HG02759 (cell line): Measurements from ENCODE around the gene ITPKB.
A peak's percentile ranks its signal among the peaks of the same experiment; 100 is the strongest.

Experiments used
- ATAC-seq: cut with Tn5 transposase; IDR thresholded peaks from one replicate; pipeline ENCODE4 v1.9.1; 2021; ENCODE audit warnings: mild to moderate bottlenecking, moderate library complexity; ENCODE audit not compliant: unreplicated experiment

ITPKB gene

DNA sequence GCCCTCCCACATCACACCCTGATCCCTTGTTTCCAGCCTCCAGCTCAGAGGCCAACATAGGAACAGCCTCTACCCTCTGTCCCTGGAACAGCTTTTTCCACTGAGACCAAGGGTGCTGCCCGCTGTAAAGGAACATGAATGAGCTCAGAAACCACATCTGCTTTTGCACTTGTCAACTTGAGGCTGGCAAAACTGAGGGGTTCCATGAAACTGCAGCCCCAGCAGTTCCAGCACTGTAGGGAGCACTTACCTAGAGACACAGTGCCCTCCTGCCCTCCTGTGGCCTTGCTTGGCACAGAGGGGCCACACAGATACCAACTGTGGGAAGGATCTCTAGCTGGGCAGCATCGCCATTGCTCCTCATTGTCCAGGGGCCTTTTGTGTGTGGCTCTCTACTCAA lies 51.7 kb downstream of the ITPKB start:
- ATAC-seq: no peak

GRCh38 chr1:226686440-226687425 lies 52.3 kb downstream of the ITPKB start:
- ATAC-seq: no peak

DNA sequence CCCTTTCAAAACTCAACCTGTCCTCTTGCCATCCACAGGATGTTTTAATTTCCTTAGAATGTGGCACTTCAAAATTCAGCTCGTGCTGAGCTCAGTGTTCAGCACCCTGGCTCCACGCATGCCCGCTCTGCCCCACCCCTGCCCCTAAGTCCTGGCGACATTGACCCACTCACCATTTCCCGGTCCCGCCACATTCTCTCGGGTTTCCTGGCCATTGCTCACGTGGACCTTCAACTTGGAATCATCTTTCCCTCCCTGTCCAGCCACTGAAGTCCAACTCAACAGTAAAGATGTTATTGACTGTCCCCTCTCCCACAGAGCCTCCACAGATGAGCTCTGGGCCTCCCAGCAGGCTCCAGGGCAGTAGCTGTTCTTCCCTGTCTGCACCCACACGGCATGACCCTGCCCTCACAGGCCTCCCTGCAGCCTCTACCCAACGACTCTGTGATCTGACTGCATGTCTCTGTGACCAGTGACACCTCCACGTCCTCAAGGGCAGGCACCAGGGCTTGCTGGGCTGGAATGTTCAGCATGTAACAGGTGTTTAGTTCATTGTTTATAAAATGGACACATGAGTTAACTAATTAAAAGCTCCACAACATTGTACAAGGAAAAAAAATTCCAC lies 53.8 kb downstream of the ITPKB start:
- ATAC-seq: no peak

DNA sequence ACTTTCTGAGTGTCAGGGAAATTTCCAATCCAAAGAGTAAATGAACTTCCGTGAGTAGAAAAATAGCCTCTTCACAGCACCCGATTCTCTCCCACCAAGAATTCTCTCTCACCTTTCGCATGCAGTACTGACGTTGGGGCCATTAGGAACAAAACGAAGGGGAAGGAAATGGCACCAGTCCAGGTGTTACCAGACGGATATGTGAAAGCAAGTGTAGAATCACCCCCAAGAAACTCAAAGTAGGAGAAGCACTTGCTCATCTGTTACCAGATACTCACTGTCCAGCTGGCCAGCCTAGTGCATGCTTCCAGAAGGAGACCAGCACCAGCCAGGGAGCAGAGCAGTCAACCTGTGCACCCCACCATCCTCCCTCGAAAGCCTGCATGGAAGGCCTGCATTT lies 55.1 kb downstream of the ITPKB start:
- ATAC-seq: no peak

DNA sequence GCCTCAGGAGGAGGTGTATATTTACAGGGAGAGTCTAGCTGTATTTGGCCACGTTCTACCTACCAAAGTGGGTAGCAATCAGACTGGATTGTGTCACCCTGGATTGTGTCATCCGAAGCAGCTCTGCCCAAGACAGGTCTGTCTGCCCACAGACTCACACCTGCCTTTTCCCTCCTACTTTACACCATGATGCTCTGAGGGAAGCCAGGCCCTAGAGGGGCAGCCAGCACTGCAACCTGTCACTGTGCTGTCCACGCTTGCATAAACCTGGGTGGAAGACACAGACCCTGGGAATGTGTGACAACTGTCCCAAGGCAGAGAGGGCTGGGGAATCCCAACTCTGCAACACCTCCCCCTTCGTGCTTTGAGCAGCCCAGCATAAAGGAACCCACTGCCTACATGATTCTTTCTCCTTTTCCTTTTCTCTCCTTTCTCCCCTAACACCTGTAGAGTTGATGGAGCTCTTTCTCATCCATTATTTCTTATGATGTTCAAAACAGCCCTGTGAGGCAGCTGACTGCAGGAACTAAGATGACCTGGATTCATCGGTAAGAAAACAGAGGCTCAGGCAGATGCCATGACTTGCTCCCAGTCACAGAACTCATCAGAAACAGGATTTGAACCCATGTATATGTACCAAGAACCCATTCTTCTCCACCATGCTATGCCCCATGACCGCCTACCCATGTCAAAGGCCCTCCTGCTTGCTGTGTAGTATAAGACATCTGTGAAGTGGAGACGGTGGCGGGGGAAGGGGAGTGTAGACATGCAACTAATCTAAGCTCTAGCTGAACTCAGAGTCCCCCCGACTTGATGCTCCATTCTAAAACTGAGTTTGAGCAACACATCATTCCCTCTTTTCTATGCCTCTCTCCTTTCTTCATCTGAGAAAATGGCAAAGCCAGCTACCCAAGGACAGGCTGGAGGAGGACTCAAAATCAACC lies 55.9 kb downstream of the ITPKB start:
- no peak for ATAC-seq

- ATAC-seq: no peak
These were observed 57.2 kb downstream of the ITPKB start for GRCh38 chr1:226681652-226682493.

DNA sequence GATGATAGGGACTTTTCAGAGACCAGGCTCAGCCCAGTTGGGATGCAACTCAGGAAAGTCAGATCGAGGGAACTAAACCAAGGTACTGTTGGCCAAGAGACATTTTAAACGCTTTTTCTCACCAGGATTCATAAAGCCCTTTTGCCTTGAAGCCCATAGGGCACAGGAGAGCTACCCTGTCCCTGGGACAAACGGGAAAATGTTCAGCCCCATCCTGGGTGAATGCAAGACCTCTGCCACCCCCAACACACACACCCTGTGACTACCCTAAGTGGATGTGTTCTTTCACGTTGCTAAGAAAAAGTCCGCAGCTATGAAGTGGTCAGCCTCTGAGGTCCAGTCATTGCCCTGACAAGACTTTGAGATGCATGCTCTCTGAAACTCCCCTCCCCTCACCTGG lies 58.4 kb downstream of the ITPKB start:
- ATAC-seq: no peak

GRCh38 chr1:226679853-226680516 lies 59.1 kb downstream of the ITPKB start:
- ATAC-seq: peak; percentile 57

- no peak for ATAC-seq
These were observed 59.8 kb downstream of the ITPKB start for GRCh38 chr1:226679262-226679661.

DNA sequence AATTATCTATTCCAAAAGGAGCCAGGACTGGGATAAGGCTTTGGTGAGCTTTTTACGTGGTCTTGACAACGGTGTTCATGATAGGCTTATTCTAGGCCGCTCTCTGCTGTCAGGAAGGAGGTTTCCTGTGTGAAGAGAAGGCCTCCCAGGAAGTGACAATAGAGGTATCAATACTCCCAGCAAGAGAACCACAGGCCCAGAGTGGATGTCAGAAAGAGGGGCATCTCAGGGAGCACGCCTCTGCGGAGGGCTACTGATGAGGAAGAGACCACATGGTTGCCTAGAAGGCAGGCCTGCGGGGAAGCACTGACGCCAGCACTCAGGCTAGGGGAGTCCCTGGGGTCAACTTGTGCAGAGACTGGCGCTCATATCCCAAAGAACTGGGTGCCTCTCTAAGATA lies 60.4 kb downstream of the ITPKB start:
- no peak for ATAC-seq

DNA sequence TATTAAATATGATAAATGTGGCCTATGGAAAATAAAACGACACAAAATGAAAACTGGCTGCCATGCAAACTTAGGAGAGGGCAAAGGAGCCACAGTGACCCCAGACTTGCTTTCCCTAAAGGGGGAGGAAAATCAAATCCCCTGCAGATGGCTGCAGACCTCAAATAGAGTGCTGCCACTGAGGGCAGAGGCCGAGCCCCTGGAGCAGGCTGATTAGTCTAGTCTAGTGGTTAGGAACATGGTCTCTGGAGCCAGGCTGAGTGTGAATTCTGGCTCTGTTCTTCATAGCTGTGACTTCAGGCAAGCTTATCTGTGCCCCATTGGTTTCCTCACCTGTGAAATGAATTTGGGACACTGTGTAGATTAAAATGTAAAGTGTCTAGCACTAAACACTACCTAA lies 60.8 kb downstream of the ITPKB start:
- ATAC-seq: no peak

DNA sequence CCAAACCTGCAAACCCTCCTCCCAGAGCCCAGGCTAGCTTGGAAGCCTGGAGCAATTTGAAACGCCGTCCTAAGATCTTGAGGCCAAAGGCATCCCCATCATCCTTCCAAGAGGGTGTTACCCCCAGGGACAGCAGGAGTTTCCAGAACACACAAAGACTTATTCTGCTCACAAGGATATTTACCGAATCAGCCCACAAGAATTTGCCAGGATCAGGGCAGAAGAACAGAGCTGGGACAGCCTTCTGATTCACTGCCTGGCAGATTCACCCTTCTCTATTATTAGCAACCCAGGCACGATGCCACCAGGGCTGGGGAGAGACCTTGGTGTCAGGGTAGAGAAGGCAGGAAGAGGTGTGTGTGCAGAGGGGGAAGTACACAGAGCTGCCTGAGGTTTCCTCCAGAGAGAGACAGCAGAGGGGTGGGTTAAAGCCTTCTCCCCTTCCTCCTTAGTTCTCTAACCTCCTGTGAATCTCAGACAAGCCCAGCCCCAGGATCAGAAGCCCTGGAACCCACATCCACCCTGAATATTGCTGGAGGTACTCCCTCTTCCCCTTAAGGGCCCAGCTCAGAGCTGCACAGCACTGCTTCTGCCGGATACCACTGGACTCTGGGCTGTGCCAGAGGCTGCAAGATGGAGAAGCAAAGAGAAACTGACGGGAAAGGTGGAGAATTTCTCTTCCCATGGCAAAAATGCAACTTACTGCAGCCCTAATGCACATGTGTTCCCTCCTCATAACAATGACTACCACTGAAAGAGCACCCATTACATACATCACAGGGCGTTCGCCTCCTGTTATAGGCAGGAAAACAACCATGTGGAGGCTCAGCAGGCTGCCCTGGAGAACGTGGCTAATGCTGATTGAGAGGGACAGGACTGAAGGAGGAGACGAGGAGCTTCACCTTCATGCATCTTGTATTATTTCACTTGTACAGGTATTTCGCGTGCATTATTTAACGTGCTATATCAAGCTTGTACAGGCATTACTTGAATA lies 61.8 kb downstream of the ITPKB start:
- ATAC-seq: no peak

DNA sequence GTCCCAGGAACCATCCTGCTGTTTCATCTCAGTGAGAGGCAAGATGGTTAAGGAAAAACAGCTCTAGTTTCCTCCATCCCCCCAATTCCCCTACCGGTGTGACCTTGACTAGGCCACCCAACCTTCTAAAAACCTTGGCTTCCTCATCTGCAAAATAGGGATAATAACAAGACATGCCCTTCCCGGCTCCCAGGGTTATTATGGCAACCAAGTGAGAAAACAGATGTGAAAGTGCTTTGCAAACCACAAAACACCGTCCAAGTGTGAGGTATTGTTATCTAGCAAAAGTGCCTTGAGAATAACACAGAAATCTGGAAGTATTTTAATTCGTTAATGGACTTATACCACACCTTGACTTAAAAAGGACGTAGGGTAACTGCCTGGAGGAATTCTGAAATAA lies 62.7 kb downstream of the ITPKB start:
- ATAC-seq: no peak

GRCh38 chr1:226675715-226676357 lies 63.2 kb downstream of the ITPKB start:
- ATAC-seq: no peak

- ATAC-seq: peak; percentile 73
These were observed 64.0 kb downstream of the ITPKB start for GRCh38 chr1:226674892-226675714.

- ATAC-seq: no peak
These were observed 66.7 kb downstream of the ITPKB start for GRCh38 chr1:226672339-226672762.

- no peak for ATAC-seq
These were observed 67.8 kb downstream of the ITPKB start for GRCh38 chr1:226671277-226671676.
